DOHH2 (cell line): ENCODE data around the gene ABLIM1.

Experiments
- CTCF ChIP-seq: fragments of 200-600 bp; sonication (generic); IDR thresholded peaks from one replicate; pipeline ENCODE4 v1.5.1; 2014; ENCODE audit warnings: antibody characterized with exemption, mild to moderate bottlenecking, low read depth, low read length; ENCODE audit not compliant: poor library complexity, severe bottlenecking
- EZH2phosphoT487 ChIP-seq: fragments of 200-600 bp; sonication (generic); IDR thresholded peaks from 2 replicates; pipeline ENCODE4 v1.6.1; 2017; ENCODE audit warnings: borderline replicate concordance, mild to moderate bottlenecking, antibody characterized with exemption, low read length, moderate library complexity, mixed read lengths

GRCh38 chr10:114508376-114508775, 149.7 kb downstream of the ABLIM1 start:
- no peak for TF ChIP-seq CTCF
- no peak for TF ChIP-seq EZH2phosphoT487
